HG03045 (cell line): ENCODE measurements around the gene UBTD1.
"Not testable (repeated sequence)": the region's sequence is repeated elsewhere in the genome, so short reads cannot be mapped to it uniquely, and the experiment has no call there.

ENCODE experiments used
- ATAC-seq: cut with Tn5 transposase; IDR thresholded peaks from one replicate; pipeline ENCODE4 v1.9.1; 2021; ENCODE audit warnings: mild to moderate bottlenecking, moderate library complexity; ENCODE audit not compliant: unreplicated experiment

Gene UBTD1

DNA sequence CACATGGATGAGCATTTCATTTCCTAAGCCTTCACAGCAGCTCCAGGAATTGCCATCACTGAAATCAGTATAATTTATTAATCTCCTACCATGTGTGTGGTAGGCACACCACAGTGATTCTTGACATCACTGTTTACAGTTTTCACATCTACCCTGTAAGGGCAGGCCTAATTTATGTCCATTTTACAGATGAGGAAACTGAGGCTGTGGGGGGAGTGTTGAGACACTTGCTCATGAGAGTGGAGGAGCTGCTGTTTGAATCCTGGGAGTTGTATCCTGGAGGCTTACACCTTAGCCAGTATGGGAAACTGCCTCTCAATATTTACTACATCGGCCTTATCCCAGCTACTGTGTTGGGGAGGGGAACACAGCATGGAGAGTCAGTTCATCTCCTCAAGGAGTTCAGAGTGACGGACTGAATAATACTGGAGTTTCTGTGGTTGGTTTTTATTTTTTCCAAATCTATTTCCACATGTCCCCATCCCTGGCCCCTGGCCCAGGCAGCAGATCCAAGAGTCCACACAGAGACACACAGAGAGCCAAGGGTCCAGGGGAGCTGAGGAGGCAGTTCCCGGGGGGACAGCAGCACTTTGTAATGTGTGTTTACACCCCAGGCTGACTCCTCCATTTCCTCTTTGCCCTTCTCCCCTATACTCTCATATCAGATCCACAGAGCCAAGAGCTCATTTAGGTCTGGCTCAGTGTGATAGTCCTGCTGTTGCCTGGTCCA lies 13.2 kb downstream of the UBTD1 start:
- no peak for ATAC-seq

DNA sequence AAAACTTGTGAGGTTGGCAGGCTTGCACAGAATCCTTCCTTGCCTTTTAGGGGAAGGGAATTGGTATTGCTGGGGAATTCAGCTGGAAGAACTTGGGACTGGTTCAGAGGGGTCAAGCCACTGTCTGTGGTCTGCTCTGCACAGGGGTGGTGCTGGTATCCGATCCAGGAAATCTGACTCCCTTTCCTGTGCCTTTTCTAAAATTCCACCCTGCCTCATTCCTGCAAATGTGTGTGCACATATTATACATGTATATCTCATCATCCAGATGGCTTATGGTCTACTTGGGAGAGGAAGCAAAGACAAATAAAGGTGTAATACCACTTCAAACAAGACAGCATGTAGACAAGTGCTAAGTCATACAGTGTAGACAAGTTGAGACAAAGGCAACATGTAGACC lies 14.3 kb downstream of the UBTD1 start:
- no peak for ATAC-seq

DNA sequence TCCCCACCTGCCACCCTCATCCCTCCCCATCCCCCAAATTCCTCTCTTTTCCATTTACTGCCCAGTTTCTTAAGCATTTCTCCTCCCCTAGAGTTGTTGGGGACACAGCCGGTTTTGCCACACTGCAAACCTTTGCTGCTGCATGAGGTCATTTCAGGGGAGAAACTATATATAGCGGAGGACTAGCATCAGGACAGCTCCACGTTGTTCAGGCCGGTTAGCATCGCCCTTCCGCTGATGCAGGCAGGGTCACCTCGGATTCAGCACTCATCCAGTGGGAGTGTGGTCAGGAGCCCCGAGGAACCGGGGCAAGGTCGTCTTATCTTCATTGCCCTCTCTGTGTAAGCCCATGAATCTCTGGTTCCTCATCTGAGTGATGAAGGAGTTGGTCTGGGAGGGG lies 15.6 kb downstream of the UBTD1 start:
- ATAC-seq: no peak

DNA sequence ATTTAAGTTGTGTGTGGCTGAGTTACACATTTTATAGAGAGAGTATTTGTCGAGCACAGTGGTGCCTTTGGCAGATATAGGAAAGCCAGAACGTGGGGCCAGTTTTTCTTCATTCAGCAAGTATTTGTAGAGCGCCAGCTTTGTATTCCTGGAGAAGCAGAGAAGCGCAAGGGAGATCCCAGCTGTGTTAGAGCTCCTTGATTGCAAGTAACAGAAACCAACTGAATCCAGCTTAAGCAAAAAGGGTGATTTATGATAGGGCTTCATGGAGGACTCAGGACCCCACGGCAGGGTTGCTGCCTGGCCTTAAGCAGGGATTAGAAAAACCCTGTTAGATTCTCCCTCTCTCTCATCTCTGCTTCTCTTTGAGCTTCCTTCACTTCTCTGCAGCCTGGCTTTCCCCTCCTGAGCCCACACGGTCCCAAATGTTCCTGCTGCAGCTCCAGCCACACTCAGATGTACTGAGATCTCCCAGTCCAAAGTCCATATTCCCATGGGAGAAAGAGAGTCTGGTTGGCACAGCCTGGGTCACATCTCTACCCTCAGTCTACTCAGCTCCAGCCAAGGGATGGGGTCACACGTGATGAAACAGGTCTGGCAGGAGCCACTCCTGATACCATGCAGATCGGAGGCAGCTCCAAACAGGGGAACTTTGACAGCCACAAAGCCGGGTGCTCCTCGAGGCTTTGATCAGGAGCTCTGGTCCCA lies 16.7 kb downstream of the UBTD1 start:
- no peak for ATAC-seq

DNA sequence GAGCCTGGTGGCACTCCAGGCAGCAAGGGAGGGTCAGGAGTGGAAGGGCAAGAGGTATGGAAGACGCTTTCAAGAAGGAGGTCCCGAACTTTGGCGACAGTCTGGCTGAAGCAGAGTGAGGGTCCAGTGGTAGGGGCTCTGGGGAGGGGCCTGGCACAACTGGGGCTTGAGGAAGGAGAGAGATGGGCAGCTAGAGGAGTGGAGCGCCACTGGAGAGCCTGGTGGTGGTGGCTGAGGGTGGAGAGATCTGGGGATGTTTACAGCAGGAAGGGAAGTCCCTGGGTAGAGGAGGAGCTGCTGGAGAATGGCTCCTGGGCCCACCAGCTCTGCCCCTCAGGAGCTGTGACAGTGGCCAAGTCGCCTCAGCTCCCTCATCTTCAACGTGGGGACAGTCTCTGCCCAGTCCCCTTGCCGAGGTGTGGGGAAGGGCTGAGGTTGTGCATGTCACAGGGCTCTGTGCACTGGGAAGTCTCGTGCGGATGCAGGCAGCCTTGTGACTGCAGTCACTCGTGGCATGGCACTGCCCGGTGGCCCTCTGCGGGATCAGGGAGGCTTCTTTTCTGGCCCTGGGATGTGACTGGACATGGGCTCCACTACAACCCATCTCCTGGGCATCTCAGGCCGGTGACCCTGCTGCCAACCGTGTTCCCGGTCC lies 18.5 kb downstream of the UBTD1 start:
- no peak for ATAC-seq

DNA sequence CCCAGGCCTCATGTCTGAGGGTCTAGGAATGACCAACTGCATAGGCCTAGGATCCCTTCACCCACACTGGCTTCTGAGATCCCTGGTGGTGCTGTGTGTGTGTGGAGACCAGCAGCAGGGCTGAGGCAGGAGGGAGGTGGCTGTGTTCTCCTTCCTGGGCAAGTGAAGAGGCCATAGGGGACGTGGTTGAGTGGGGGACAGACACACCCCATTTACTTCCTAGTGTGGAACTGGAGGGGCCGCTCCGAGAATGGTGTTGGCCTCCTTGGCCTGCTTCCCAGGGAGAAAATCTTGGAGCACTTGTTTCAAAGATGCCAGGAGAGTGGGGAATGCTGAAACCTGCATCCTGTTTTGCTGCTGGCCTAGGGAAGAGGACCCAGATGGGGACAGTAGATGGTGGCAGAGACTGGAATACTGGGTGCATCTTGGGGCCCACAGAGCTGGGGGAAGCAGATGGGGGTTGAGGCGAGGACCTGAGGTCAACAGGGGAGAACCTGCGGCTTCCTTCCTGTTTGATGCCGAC lies 19.1 kb downstream of the UBTD1 start:
- ATAC-seq: no peak

DNA sequence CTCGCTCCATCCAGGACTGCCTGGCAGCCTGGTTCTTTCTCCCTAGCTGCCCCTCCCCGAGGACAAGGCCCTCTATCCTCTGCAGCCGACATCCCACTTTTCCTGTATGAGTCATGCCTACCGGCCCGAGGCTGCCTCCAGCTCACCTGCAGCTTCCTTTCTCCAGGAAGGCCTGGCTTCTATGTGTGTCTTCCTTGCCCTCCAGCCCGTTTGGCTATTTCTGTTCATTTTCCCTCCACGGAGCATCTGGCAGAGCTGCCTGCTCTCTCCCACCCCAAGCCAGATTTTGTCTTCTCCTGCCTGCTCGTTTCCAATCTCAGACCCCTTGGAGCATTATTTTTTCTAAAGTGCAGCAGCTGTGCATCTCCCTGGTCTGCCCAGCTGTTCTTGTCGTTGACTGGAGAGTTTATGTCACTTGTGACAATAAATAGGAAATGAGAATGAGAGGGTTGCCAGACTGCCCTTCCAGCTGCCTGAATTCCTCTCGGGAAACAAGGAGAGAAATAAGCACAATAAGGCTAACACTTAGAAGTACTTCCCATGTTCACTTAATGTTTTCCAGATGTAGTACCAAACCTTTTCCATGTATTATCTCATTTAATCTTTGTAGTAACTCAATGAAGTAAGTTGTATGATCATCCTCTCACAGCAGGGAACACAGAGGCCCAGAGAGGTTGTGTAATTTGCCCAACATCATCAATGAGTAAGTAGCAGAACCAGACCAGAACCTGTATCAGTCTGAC lies 19.7 kb downstream of the UBTD1 start:
- ATAC-seq: no peak

DNA sequence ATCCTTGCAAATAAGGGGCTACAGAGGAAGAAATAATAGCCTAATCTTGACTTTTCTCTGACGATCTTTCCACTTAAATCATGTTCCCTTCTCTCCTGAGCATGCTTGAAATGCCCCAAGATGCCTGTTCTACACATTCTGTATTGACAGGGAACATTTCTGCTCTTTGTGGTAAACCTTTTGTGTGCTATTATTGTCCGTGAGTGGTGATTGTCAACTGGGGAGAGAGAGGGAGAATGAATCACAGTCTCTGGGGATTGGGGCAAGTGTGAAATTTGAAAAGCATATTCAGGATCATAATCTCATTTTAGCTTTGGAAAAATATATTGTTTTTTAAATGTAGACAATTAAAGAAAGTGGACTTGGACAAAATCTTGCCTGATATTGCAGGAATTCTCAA lies 20.6 kb downstream of the UBTD1 start:
- no peak for ATAC-seq

DNA sequence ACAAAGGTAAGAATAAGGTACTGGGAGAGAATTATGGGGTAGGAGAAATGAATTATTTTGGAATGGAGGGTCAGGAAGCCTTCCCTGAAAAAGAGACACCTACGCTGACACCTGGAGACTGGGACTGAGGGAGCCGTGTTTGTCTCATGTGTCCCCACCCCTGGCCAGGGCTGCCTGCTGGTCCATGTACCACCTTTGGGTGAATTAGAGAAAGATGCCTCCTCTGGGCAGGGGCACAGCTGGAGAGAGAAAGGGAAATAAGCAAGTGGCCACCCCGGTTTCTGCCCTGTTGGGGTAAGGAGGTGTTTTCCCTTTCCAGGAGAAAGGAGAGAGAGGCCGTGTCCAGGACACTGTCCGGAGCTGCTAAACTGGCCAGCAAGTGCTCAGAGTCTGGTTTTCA lies 21.8 kb downstream of the UBTD1 start:
- ATAC-seq: no peak

DNA sequence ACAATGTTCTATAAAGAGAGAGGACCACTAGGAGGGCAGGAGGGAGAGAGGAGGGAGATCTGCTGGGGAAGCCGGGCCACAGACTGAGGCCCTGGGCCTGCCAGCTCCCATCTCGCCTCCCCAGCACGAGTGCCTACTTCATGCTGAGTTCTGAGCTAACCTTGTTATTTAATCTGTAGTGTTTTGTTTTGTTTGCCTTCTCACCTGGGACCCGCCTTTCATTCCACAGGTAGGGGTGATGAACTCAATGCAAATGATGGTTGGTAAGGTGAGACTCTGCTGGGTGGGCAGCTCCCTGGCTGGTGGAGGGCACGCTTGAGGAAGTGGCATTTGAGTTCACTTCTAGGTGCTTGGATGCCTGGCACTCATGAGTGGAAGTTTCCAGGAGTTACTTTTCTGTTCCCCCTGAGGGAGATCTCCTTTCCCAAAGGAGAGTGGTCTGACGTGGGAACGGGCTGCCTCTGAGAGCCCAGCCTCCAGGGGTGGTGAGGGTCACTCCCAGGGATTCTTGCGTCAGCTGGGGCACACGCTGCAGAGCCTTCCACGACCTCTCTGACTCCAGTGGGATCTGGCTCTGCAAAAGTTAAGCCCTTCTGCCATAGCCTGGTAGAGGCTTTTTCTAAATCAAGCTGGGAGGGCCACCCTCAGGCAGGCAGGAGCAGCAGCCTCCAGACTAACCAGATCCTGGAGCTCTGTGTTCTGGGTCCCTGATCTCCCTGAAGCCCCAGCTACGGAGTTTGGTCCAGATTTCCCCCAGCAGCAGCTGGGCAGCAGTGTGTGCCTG lies 22.4 kb downstream of the UBTD1 start:
- no peak for ATAC-seq

DNA sequence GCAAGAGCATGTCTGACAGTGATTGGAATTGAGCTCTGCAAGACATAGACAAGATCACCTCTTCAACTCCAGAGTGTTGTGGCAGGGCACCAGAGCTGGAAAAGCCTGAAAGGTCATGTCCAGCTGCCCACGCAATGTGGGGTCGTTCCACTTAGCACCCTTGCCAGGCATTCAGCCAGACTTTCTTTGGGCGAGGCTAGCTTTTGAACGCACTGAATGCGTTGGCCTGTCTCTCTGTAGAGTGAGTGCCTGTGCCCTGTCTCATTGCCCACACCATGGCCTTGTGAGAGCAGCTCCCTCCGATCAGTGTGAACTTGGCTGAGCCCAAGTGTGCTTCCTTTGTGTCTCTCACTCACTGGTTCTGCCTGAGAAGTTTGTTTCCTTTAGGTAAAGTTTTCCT lies 23.3 kb downstream of the UBTD1 start:
- no peak for ATAC-seq

DNA sequence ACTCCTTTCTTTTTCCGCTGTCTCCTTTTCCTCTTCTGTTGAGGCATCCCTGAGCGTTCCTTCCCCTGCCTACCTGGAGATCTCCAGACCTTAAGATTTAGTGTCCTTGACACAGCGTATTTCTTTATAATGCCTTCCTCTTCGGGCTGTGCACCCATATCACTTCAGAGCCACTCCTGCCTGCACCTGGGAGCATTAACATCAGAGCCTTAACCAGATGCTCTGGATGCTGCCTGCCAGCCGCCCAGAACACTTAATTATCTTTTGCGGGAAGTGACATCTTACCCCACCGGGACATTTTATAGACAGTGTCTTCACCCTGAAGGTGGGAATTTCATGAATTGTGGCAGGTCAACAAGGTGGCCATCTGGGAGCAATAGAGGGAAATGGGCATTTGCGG lies 24.2 kb downstream of the UBTD1 start:
- ATAC-seq: no peak

DNA sequence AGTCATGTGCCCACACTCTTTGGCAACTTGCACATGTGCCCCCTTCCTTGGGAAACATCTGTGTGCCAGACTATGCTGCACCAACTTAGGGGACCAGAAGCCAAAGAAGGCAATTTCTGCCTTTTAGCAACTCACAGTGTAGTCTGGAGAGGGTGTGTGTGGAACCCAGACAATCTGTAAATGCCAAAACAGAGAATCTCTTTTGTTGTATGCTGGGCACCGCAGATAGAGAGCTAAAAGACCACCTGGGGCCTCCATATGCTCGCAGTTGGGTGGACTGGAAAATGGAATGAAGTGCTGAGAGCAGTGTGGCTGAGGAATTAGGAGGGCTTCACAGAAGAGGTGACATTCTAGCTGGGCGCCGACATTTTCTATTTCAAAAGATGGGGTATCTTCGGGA lies 26.4 kb downstream of the UBTD1 start:
- no peak for ATAC-seq

DNA sequence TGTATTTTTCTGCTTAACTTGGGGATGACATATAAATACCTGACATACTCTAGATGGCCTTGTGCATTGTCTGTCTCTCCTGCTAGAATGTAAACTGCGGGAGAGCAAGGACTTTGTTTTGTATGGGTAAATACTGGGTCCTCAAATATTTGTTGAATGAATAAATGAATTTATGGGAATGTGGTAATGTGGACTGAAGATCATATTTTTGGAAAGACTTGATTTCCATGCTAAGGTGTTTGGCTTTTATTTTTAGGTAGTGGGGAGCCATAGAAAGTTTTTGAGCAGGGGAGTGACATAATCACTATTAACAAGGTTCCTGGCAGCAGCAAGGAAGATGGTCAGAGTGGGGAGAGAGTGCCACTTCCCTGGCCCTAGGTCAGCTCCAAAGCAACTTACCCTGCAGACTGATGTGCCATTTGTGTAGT lies 27.0 kb downstream of the UBTD1 start:
- no peak for ATAC-seq

DNA sequence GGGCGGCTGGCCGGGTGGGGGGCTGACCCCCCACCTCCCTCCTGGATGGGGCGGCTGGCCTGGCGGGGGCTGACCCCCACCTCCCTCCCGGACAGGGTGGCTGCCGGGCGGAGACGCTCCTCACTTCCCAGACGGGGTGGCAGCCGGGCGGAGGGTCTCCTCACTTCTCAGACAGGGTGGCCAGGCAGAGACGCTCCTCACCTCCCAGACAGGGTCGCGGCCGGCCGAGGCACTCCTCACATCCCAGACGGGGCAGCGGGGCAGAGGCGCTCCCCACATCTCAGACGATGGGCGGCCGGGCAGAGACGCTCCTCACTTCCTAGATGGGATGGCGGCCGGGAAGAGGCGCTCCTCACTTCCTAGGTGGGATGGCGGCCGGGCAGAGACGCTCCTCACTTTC lies 30.2 kb downstream of the UBTD1 start:
- ATAC-seq: not testable (repeated sequence)

DNA sequence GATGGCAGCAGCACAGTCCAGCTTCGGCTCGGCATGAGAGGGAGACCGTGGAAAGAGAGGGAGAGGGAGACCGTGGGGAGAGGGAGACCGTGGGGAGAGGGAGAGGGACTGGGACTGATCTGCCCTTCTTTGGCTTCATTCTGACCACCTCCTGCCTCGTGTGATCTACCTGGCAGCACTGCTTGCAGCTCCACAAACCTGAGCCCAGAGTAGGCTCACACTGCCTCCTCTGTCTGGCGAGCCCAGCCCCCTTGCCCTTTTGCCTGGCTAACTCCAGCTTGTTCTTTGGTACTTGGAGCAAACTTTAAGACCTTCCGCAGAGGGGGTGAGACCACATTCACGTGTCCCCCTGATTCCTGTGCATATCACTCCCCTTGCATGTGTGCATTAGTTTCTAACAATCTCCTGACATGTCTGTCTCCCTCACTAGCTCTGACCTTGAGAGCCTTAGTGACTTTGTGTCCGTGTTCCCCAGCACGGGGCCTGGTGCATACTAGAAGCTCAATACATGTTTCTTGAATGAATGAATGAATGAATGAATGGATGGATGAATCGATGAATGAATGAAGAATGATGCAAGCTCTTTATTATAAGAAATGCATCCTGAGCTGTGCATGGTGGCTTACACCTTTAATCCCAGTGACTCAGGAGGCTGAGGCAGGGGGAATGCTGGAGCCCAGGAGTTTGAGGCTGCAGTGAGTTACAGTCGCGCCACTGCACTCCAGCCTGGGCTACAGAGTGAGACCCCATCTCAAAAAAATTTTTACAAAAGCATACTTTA lies 31.2 kb downstream of the UBTD1 start:
- ATAC-seq: no peak

DNA sequence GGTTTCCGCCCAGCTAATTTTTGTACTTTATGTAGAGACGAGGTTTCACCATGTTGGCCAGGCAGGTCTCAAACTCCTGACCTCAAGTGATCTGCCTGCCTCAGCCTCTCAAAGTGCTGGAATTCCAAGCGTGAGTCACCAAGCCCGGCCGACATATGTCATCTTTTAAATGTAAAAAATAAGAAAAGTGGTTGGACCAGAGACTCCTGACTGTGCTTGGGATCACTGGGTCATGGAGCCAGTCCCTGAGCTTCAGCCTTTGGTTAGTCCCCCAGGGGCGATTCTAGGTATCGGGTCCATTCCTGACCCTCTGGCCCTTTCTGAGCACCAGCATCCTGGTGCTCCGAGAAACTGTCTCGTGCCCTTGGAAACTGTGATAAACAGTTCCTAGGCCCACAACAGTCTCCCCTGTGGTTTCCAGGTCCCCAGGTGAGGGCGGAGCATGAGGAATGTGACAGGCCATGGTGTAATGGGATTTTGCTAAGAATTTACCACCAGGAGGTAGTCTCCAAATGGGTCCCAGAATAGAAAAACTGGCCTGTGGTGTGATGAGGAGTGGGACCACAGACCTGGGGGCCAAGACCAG lies 32.8 kb downstream of the UBTD1 start:
- ATAC-seq: no peak

DNA sequence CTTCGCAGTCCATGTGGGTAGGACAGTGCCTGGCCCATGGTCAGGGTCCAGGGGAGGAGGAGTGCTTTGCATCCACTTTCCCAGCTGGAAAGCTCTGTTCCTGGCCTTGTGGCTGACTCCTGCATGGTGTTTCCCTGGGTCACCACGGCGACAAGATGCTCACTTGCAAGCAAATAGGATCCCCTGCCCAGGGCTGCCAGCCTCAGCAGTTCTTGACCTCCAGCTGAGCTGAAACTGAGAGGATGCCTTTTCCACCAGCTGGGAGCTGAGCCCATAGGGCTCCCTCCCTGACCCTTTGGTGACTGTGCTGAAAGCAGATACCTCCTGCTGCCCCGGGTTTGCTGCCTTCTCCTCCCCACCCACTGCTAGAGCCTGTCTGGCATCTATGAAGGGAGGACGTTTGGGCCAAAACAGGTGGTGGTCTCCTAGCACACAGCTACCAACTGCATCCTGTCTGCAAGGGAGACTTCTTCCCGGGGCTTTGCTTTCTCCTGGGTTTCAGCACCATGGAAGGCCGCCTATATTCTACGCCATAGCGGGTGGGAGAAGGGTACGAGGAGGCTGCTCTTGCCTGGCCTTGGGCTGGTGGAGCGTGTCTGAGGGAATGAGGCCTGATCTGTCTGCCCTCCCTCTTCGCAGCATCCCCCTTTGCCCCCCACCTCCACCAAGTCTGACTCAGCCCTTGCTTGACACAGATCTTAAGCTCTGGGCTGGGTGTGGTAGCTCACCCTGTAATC lies 34.4 kb downstream of the UBTD1 start:
- ATAC-seq: no peak

DNA sequence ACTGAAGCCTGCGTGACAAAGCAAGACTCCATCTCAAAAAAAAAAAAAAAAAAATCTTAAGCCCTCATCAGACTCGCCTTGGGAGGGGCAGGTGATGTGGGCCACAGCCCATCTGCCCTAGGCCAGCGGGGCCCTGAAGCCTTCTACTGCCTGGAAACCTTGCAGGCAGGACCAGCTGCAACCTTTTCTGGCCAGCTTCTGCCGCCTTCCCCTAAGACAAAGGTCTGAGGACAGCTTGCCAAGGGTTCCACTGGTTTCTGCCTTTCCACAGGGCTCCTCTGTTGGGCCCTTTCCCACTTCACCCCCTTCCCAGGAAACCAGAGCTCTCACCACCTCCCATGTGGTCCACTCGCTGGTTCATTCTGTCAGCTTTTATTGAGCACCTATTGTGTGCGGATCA lies 35.2 kb downstream of the UBTD1 start:
- no peak for ATAC-seq
